Measurements from ENCODE around the gene CCDC9B.

GRCh38 chr15:40312370-40313158, 28.2 kb downstream of the CCDC9B start:
- TF ChIP-seq, protein P1, sequence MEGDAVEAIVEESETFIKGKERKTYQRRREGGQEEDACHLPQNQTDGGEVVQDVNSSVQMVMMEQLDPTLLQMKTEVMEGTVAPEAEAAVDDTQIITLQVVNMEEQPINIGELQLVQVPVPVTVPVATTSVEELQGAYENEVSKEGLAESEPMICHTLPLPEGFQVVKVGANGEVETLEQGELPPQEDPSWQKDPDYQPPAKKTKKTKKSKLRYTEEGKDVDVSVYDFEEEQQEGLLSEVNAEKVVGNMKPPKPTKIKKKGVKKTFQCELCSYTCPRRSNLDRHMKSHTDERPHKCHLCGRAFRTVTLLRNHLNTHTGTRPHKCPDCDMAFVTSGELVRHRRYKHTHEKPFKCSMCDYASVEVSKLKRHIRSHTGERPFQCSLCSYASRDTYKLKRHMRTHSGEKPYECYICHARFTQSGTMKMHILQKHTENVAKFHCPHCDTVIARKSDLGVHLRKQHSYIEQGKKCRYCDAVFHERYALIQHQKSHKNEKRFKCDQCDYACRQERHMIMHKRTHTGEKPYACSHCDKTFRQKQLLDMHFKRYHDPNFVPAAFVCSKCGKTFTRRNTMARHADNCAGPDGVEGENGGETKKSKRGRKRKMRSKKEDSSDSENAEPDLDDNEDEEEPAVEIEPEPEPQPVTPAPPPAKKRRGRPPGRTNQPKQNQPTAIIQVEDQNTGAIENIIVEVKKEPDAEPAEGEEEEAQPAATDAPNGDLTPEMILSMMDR (IDR thresholded peaks at IDR 0.05): no peak
- no peak for TF ChIP-seq POLR2A (IDR thresholded peaks at IDR 0.05)

Measured in body of pancreas (tissue), 4 donors.